SH-SY5Y (cell line): ENCODE data around the gene SPATS2.

ENCODE experiments used
- GATA2 ChIP-seq: IDR thresholded peaks from 2 replicates; pipeline ENCODE4 v1.6.1; 2011; ENCODE audit warnings: mild to moderate bottlenecking, low read depth, low read length
- GATA3 ChIP-seq: IDR thresholded peaks from 2 replicates; pipeline ENCODE4 v1.6.1; 2011; ENCODE audit warnings: low read depth, mild to moderate bottlenecking, low read length, moderate library complexity

SPATS2 gene

GRCh38 chr12:49527361-49528130 is 160.3 kb downstream of the SPATS2 start:
- TF ChIP-seq GATA3 (no peak), GATA2 (no peak)

GRCh38 chr12:49529414-49529813 is 162.2 kb downstream of the SPATS2 start:
- TF ChIP-seq GATA3 (no peak), GATA2 (no peak)

GRCh38 chr12:49531745-49532144 is 164.5 kb downstream of the SPATS2 start:
- no peak for TF ChIP-seq GATA2
- TF ChIP-seq GATA3 = no peak

GRCh38 chr12:49533331-49533730 is 166.1 kb downstream of the SPATS2 start:
- TF ChIP-seq GATA3 = no peak
- no peak for TF ChIP-seq GATA2

- no peak for TF ChIP-seq GATA3
- no peak for TF ChIP-seq GATA2
Observed at GRCh38 chr12:49534731-49535278, 167.5 kb downstream of the SPATS2 start.

- TF ChIP-seq GATA3 = no peak
- TF ChIP-seq GATA2 = no peak
Observed at GRCh38 chr12:49535921-49536525, 168.8 kb downstream of the SPATS2 start.

- TF ChIP-seq GATA2 (no peak), GATA3 (no peak)
Observed at GRCh38 chr12:49536526-49537071, 169.3 kb downstream of the SPATS2 start.

GRCh38 chr12:49537231-49537751 is 170.0 kb downstream of the SPATS2 start:
- TF ChIP-seq GATA2 = no peak
- TF ChIP-seq GATA3 = no peak

GRCh38 chr12:49537752-49538509 is 170.7 kb downstream of the SPATS2 start:
- TF ChIP-seq GATA2 = no peak
- TF ChIP-seq GATA3 = no peak

GRCh38 chr12:49538510-49539403 is 171.5 kb downstream of the SPATS2 start, which contains the start of gene KCNH3:
KCNH3 (plus strand) TSS chr12:49539030; CDS start chr12:49539417, 387 bp downstream.
- no peak for TF ChIP-seq GATA3
- no peak for TF ChIP-seq GATA2

- TF ChIP-seq GATA2 (no peak; the same call in 1 of the 2 replicates), GATA3 (no peak)
Observed at GRCh38 chr12:49539406-49540228, 172.4 kb downstream of the SPATS2 start.
